Neural progenitor cell (in vitro differentiated cells): Measurements from ENCODE around the gene NAPB. TPM values are rescaled to one million over a fixed set of nuclear protein-coding genes. Genes with fewer than 3 reads are reported as not detected.

ENCODE experiments used
- DNase-seq: peaks from one replicate; pipeline ENCODE4 v3.0.0-alpha.2; 2016; ENCODE audit warnings: low spot score
- H2AFZ ChIP-seq: fragments of 200-600 bp; sonication (generic); replicated peaks from 2 replicates; pipeline ENCODE4 v1.6.1; 2016; ENCODE audit warnings: antibody characterized with exemption
- H3F3A ChIP-seq: fragments of 200-600 bp; sonication (generic); 2 replicates; pipeline ENCODE4 v1.6.1; 2016; ENCODE audit warnings: antibody characterized with exemption, low read depth
- H3K27ac ChIP-seq: fragments of 200-600 bp; sonication (generic); 2 replicates; pipeline ENCODE4 v1.5.1; 2016; ENCODE audit warnings: mild to moderate bottlenecking
- H3K27me3 ChIP-seq: fragments of 200-600 bp; sonication (generic); 2 replicates; pipeline ENCODE4 v1.6.1; 2016; ENCODE audit warnings: mild to moderate bottlenecking, moderate library complexity
- H3K36me3 ChIP-seq: fragments of 200-600 bp; sonication (generic); 2 replicates; pipeline ENCODE4 v1.5.1; 2016
- H3K4me1 ChIP-seq: fragments of 200-600 bp; sonication (generic); 2 replicates; pipeline ENCODE4 v1.6.1; 2016; ENCODE audit warnings: mixed run types
- H3K4me2 ChIP-seq: fragments of 200-600 bp; sonication (generic); 2 replicates; pipeline ENCODE4 v1.6.1; 2016
- H3K4me3 ChIP-seq: fragments of 200-600 bp; sonication (generic); 2 replicates; pipeline ENCODE4 v1.5.1; 2016
- H3K79me2 ChIP-seq: fragments of 200-600 bp; sonication (generic); 2 replicates; pipeline ENCODE4 v1.6.1; 2016; ENCODE audit warnings: low read depth
- H3K9ac ChIP-seq: fragments of 200-600 bp; sonication (generic); 2 replicates; pipeline ENCODE4 v1.6.1; 2016
- H3K9me3 ChIP-seq: fragments of 200-600 bp; sonication (generic); 2 replicates; pipeline ENCODE4 v1.5.1; 2016; ENCODE audit warnings: low read depth
- H4K20me1 ChIP-seq: fragments of 200-600 bp; sonication (generic); 2 replicates; pipeline ENCODE4 v1.6.1; 2016; ENCODE audit warnings: low read depth
- H3K27ac Mint-ChIP-seq: 3 replicates; pipeline ENCODE4 v1.8.0; 2021; ENCODE audit warnings: mixed read lengths
- H3K27me3 Mint-ChIP-seq: 2 replicates; pipeline ENCODE4 v1.8.0; 2022; ENCODE audit warnings: low read depth, mild to moderate bottlenecking, inconsistent platforms, moderate library complexity, mixed read lengths; ENCODE audit not compliant: insufficient read depth
- H3K36me3 Mint-ChIP-seq: 3 replicates; pipeline ENCODE4 v1.8.0; 2021; ENCODE audit warnings: mixed read lengths
- H3K4me1 Mint-ChIP-seq: 3 replicates; pipeline ENCODE4 v1.8.0; 2021; ENCODE audit warnings: mixed read lengths
- H3K4me3 Mint-ChIP-seq: 3 replicates; pipeline ENCODE4 v1.8.0; 2021; ENCODE audit warnings: mild to moderate bottlenecking, moderate library complexity, mixed read lengths
- H3K9me3 Mint-ChIP-seq: 3 replicates; pipeline ENCODE4 v1.8.0; 2020; ENCODE audit warnings: mixed read lengths
- CTCF ChIP-seq: fragments of 200-600 bp; sonication (generic); IDR thresholded peaks from 2 replicates; pipeline ENCODE4 v1.5.1; 2017; ENCODE audit warnings: antibody characterized with exemption, mild to moderate bottlenecking
- EZH2 ChIP-seq: fragments of 200-600 bp; sonication (generic); IDR thresholded peaks from 2 replicates; pipeline ENCODE4 v1.6.1; 2017; ENCODE audit warnings: antibody characterized with exemption, mild to moderate bottlenecking, moderate library complexity
- EZH2phosphoT487 ChIP-seq: fragments of 200-600 bp; sonication (generic); IDR thresholded peaks from 2 replicates; pipeline ENCODE4 v1.6.1; 2017; ENCODE audit warnings: antibody characterized with exemption
- total RNA-seq: library from RNA; depleted of rRNA; stranded (reverse); fragments of >200 nt; gene quantifications from 2 replicates; pipeline ENCODE4 v1.2.3, GENCODE V29; 2015; ENCODE audit warnings: low replicate concordance

NAPB gene
- total RNA-seq, 1 donor from 2014 or later = 23.8 TPM

GRCh38 chr20:23413862-23414422, 7.3 kb downstream of the NAPB start:
- H3K27ac Mint-ChIP-seq = no peak overlapping the region
- Histone ChIP-seq H2AFZ (no peak overlapping the region), H3K79me2 (peaks cover 100% of the 10 kb centered on the region), H3F3A (no peaks in the 10 kb centered on the region), H3K27me3 (no peaks in the 10 kb centered on the region), H3K4me3 (no peak overlapping the region), H3K4me1 (peaks cover 6% of the 10 kb centered on the region), H3K9ac (no peak overlapping the region), H3K9me3 (no peaks in the 10 kb centered on the region), H3K4me2 (no peak overlapping the region), H3K27ac (no peak overlapping the region), H3K36me3 (no peaks in the 10 kb centered on the region), H4K20me1 (peaks cover 90% of the 10 kb centered on the region)
- no peak for DNase-seq
- TF ChIP-seq EZH2phosphoT487 (no peak), EZH2 (no peak), CTCF (no peak)
- H3K4me3 Mint-ChIP-seq = no peak overlapping the region
- H3K27me3 Mint-ChIP-seq = no peaks in the 10 kb centered on the region
- H3K9me3 Mint-ChIP-seq = no peaks in the 10 kb centered on the region
- peaks cover 2% of the 10 kb centered on the region for H3K36me3 Mint-ChIP-seq
- peaks cover 8% of the 10 kb centered on the region for H3K4me1 Mint-ChIP-seq

GRCh38 chr20:23412026-23412425, 9.3 kb downstream of the NAPB start:
- no peak overlapping the region for H3K4me3 Mint-ChIP-seq
- Histone ChIP-seq H2AFZ (no peak overlapping the region), H4K20me1 (peaks cover 89% of the 10 kb centered on the region), H3K4me3 (no peak overlapping the region), H3K4me1 (peaks cover 6% of the 10 kb centered on the region), H3K79me2 (peaks cover 100% of the 10 kb centered on the region), H3K27me3 (no peaks in the 10 kb centered on the region), H3K36me3 (no peaks in the 10 kb centered on the region), H3K27ac (no peak overlapping the region), H3K4me2 (no peak overlapping the region), H3K9ac (no peak overlapping the region), H3F3A (no peaks in the 10 kb centered on the region), H3K9me3 (no peaks in the 10 kb centered on the region)
- H3K9me3 Mint-ChIP-seq = no peaks in the 10 kb centered on the region
- no peak for DNase-seq
- peaks cover 7% of the 10 kb centered on the region for H3K36me3 Mint-ChIP-seq
- H3K27me3 Mint-ChIP-seq = no peaks in the 10 kb centered on the region
- H3K4me1 Mint-ChIP-seq = peaks cover 3% of the 10 kb centered on the region
- TF ChIP-seq EZH2 (no peak), EZH2phosphoT487 (no peak), CTCF (no peak)
- H3K27ac Mint-ChIP-seq = no peak overlapping the region

GRCh38 chr20:23410916-23411695, 10.2 kb downstream of the NAPB start:
- Mint-ChIP-seq H3K36me3 (peaks cover 11% of the 10 kb centered on the region), H3K4me1 (peaks cover 2% of the 10 kb centered on the region), H3K4me3 (no peak overlapping the region), H3K9me3 (no peaks in the 10 kb centered on the region), H3K27me3 (no peaks in the 10 kb centered on the region), H3K27ac (no peak overlapping the region)
- Histone ChIP-seq H3K27me3 (no peaks in the 10 kb centered on the region), H3K9ac (no peak overlapping the region), H3K4me2 (no peak overlapping the region), H3K79me2 (peaks cover 100% of the 10 kb centered on the region), H3K4me1 (peaks cover 6% of the 10 kb centered on the region), H4K20me1 (peaks cover 91% of the 10 kb centered on the region), H2AFZ (no peak overlapping the region), H3K4me3 (no peak overlapping the region), H3F3A (no peaks in the 10 kb centered on the region), H3K27ac (no peak overlapping the region), H3K9me3 (no peaks in the 10 kb centered on the region), H3K36me3 (no peaks in the 10 kb centered on the region)
- TF ChIP-seq EZH2 (no peak), CTCF (no peak), EZH2phosphoT487 (no peak)
- DNase-seq = no peak
